Breast epithelium (tissue), 3 donors: ENCODE results near the gene HAND2.

Experiments used
- CTCF ChIP-seq, 3 donors: fragments of 450-650 bp; IDR thresholded peaks; one replicate each; pipeline ENCODE4 v1.5.1; 2016 to 2017; ENCODE audit warnings: antibody characterized with exemption in 3 of 3, mild to moderate bottlenecking in 3 of 3, moderate library complexity in 3 of 3
- POLR2A ChIP-seq: fragments of 450-650 bp; IDR thresholded peaks from one replicate; pipeline ENCODE4 v1.6.1; 2016; ENCODE audit warnings: antibody characterized with exemption, mild to moderate bottlenecking, moderate library complexity
- POLR2AphosphoS5 ChIP-seq, 3 donors: sonication (generic); formaldehyde crosslinking; IDR thresholded peaks; one replicate each; pipeline ENCODE4 v1.6.1; 2017; ENCODE audit warnings: antibody characterized with exemption in 3 of 3

- TF ChIP-seq POLR2A (no peak), CTCF (IDR thresholded peaks at IDR 0.05) (no peak), POLR2AphosphoS5 (IDR thresholded peaks at IDR 0.05) (no peak)
Observed at GRCh38 chr4:173573725-173574124, 43.7 kb upstream of the HAND2 start.
